ENCODE data around the gene LPAR1.

LPAR1 gene

GRCh38 chr9:111036429-111036789 lies 1.9 kb downstream of the LPAR1 start:
- POLR2A ChIA-PET: interaction anchor here (0.6 to 1.1 kb wide), 5 partner anchors 19 to 1191 kb away, joined by 3 to 5 read pairs (median 4); no protein-coding TSS in a partner anchor
- H3K27ac ChIP-seq (ENCODE audit: extremely low read depth, low read depth, low read length): no peak overlapping the region
- TF ChIP-seq ZNF366 (tag by site-specific recombination; conservative IDR thresholded peaks at IDR 0.05) (0 out of 2 replicates have a peak, but pooled peaks have one; percentile 10), ZNF302 (tag by site-specific recombination; IDR thresholded peaks at IDR 0.05; ENCODE audit: low read depth) (no peak), PATZ1 (tag by site-specific recombination; IDR thresholded peaks at IDR 0.05) (0 out of 2 replicates have a peak, but pooled peaks have one; percentile 24), PRDM4 (tag by site-specific recombination; IDR thresholded peaks at IDR 0.05) (no peak), ZFP3 (tag by site-specific recombination; IDR thresholded peaks at IDR 0.05; ENCODE audit: low read depth) (no peak), ZNF610 (tag by site-specific recombination; IDR thresholded peaks at IDR 0.05; ENCODE audit: borderline replicate concordance) (no peak), ZSCAN16 (tag by site-specific recombination; IDR thresholded peaks at IDR 0.05) (no peak), ZBTB7A (tag by site-specific recombination; IDR thresholded peaks at IDR 0.05; ENCODE audit: low read depth) (no peak), SP2 (tag by site-specific recombination; IDR thresholded peaks at IDR 0.05) (no peak), ZNF654 (tag by site-specific recombination; IDR thresholded peaks at IDR 0.05; ENCODE audit: low read depth) (peak; percentile 53), KLF16 (tag by site-specific recombination; IDR thresholded peaks at IDR 0.05) (no peak), ZBTB1 (tag by site-specific recombination; IDR thresholded peaks at IDR 0.05) (no peak), ZNF214 (tag by site-specific recombination; IDR thresholded peaks at IDR 0.05; ENCODE audit: borderline replicate concordance) (no peak), ZNF157 (tag by site-specific recombination; IDR thresholded peaks at IDR 0.05) (no peak), SP3 (tag by site-specific recombination; IDR thresholded peaks at IDR 0.05) (no peak), OSR2 (tag by site-specific recombination; IDR thresholded peaks at IDR 0.05) (no peak), GLI4 (tag by site-specific recombination; IDR thresholded peaks at IDR 0.05) (no peak), ZNF580 (tag by site-specific recombination; IDR thresholded peaks at IDR 0.05) (peak; percentile 71; the same call in 1 of the 2 replicates), ZNF792 (tag by site-specific recombination; IDR thresholded peaks at IDR 0.05) (no peak), ZNF175 (tag by site-specific recombination; IDR thresholded peaks at IDR 0.05) (no peak), ZNF2 (tag by site-specific recombination; IDR thresholded peaks at IDR 0.05) (no peak), PRDM2 (tag by site-specific recombination; IDR thresholded peaks at IDR 0.05; ENCODE audit: borderline replicate concordance) (no peak), ZNF362 (tag by site-specific recombination; IDR thresholded peaks at IDR 0.05) (no peak), ZNF776 (tag by site-specific recombination; IDR thresholded peaks at IDR 0.05; ENCODE audit: borderline replicate concordance) (no peak), ZNF416 (tag by site-specific recombination; IDR thresholded peaks at IDR 0.05) (no peak)
- TF ChIP-seq, protein P1, sequence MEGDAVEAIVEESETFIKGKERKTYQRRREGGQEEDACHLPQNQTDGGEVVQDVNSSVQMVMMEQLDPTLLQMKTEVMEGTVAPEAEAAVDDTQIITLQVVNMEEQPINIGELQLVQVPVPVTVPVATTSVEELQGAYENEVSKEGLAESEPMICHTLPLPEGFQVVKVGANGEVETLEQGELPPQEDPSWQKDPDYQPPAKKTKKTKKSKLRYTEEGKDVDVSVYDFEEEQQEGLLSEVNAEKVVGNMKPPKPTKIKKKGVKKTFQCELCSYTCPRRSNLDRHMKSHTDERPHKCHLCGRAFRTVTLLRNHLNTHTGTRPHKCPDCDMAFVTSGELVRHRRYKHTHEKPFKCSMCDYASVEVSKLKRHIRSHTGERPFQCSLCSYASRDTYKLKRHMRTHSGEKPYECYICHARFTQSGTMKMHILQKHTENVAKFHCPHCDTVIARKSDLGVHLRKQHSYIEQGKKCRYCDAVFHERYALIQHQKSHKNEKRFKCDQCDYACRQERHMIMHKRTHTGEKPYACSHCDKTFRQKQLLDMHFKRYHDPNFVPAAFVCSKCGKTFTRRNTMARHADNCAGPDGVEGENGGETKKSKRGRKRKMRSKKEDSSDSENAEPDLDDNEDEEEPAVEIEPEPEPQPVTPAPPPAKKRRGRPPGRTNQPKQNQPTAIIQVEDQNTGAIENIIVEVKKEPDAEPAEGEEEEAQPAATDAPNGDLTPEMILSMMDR (tag by site-specific recombination; IDR thresholded peaks at IDR 0.05): peak; percentile 70

More at GRCh38 chr9:111036429-111036789, 1.9 kb downstream of the LPAR1 start:
- peaks cover 8% of the 10 kb centered on the region for H3K4me1 ChIP-seq (ENCODE audit: control insufficient read depth, insufficient read depth, low read length)
- H3K4me3 ChIP-seq (ENCODE audit: low read depth, low read length): peak overlapping the region; percentile 81
- CTCF ChIA-PET: interaction anchor here (0.6 to 2.5 kb wide), 21 partner anchors 8 to 1061 kb away, joined by 3 to 13 read pairs (median 4); no protein-coding TSS in a partner anchor
- H3K9me3 ChIP-seq (ENCODE audit: control insufficient read depth, insufficient read depth, low read depth, low read length): no peaks in the 10 kb centered on the region
- no peaks in the 10 kb centered on the region for H3K36me3 ChIP-seq (ENCODE audit: control insufficient read depth in 2 of 2, insufficient read depth in 1 of 2, low read length in 2 of 2)
